VCaP (cell line): Measurements from ENCODE around the gene KRTAP5-6.

ENCODE experiments used
- H3K27ac ChIP-seq: fragments of 450-650 bp; 2 replicates; pipeline ENCODE4 v1.5.1; 2017
- CTCF ChIP-seq: fragments of 450-650 bp; conservative IDR thresholded peaks from 2 replicates; pipeline ENCODE4 v1.5.1; 2017; ENCODE audit warnings: mild to moderate bottlenecking, moderate library complexity

KRTAP5-6 gene

DNA sequence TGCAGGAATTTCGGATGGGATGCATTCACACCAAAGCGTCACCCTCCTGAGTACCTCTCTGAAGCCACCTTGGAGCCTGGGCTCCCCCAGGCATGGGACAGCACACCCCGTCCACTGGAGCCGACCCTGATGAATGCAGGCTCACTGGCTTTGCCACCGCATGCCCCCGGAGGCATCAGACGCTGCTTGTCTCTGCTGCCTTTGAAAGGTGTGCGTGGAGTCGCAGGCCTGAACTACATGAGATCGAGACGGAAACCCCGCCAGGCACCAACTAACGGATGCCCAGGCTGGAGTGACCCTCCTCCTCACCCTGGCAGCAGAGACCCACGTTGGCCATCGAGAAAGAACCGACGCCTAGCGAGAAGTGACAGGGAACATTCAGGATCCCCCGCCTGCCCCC, 45.0 kb upstream of the KRTAP5-6 start:
- TF ChIP-seq CTCF: no peak
- H3K27ac ChIP-seq: no peak overlapping the region

GRCh38 chr11:1652442-1652770, 44.6 kb upstream of the KRTAP5-6 start:
- no peak for TF ChIP-seq CTCF
- no peak overlapping the region for H3K27ac ChIP-seq

GRCh38 chr11:1652771-1653540, 44.0 kb upstream of the KRTAP5-6 start:
- TF ChIP-seq CTCF: peak; percentile 88
- no peak overlapping the region for H3K27ac ChIP-seq

DNA sequence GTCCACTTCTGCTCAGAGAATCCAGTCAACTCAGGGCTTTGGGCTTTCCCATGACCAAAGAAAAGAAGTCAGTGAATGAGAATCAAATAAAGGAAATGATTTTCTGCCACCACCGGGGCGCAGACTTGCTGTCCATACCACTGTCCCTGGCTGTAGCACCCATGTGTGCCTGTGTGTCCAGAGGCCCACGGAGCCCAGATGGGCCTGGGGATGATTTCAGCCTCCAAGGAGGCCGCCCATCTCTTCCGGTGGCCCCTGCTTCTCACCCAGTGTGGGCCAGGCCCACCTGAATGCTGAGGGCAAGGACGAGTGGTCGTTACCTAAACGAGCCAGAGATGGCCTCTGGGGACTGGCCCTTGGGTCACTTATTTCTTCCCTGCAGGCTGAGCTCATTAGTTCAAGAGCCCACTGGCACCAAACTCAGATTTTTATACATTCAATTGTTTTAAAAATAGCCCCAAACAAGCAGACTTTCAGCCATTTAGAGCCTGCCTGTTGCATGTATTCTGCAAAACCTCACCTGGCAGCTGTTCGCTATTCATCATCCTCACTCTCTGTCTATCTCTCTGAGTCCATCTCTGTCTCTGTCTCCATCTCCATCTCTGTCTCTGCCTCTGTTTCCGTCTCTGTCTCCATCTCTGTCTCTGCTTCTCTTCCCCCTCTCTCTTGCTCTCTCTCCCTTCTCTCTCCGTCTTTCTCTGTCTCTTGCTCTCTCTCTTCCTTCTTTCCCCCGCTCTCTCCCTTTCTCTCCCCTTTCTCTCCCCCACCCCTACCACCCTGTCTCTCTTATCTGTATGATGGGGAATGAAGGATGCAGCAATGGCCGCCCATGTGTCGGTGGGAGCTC, 43.2 kb upstream of the KRTAP5-6 start:
- no peak for TF ChIP-seq CTCF
- H3K27ac ChIP-seq: no peak overlapping the region

DNA sequence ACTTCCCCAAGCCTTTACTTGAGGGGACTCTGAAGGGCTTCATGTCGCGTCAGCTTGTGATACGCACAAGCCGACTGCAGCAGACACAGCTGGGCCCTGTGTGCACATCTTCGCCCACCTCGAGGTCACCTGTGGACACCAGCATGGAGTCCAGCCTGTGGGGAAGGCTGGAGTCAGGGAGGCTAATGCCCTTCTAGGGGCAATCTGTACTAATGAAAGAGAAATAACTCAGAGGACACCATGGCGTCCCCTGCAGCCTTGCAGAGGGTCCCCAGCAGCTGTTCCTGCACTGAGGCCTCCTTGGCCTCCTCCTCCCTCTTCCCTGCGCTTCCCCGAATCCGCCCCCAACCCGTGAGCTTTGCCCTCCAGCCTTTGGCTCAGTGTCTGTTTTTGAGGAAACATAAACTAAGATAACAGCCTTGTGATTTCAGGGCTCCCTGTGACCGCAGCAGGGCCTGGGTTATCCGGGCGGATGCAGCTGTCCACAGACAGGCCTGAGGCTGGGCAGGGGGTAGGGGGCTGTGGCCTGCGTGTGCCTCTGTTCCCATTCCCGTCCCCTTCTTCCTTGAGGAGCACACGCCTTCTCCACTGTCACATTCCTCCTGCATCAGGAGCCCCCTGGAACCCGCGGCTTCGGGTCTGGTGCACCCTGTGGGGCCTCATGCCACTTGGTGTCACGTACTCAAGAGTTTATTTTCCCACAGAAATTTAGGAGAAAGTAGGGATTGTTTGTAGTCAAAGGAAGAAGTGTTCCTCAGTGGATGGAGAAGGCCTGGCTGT, 42.4 kb upstream of the KRTAP5-6 start:
- no peak overlapping the region for H3K27ac ChIP-seq
- TF ChIP-seq CTCF: no peak

DNA sequence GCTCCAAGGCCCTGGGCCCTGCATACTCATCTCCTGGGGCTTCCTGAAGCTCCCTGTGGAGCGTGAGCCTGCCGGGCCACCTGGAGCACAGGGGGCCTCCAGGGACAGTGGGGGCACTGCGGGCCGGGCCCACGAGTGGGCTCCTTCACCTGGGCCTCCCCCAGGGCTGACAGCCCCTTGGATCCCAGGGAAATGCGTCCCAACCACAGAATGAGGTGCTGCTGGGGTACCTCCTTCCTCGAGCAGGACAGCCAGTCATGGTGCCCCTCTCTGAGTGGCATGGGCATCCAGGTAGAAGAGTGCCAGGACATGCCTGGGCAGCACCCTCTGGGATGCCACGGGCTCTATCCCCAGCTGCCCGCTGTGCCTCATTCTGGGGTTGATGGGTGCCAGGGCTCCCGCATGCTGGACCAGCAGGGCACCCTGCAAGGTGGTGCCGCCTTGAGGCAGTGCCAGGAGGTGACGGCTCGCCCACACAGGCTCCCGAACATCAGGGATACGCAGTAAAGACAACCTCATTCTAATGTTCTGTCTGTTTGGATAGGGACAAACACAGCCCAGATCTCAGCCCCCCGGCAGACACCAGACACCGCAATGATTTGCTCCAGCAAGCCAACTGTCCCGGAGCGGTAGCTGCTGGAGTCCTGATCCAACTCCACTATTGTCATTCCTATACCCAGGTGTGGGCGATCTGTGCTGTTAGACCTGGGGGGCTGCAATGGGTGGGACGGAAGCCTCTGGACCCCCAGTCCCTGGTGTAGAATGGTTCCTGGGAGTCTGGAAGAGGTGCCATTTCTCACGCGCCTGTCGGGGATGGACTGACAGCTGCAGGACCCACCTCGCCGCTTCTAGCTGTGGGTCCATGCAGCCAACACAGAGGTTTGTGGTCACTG, 41.6 kb upstream of the KRTAP5-6 start:
- no peak for TF ChIP-seq CTCF

More for the DNA sequence above, 41.6 kb upstream of the KRTAP5-6 start:
- no peak overlapping the region for H3K27ac ChIP-seq
